Measurements from ENCODE around the gene SBF1. TPM values are rescaled to one million over a fixed set of nuclear protein-coding genes. Genes with fewer than 3 reads are reported as not detected.
A peak's percentile ranks its signal among the peaks of the same experiment; 100 is the strongest.

Gene SBF1
- polyA plus RNA-seq, 1 of the 3 experiments (the other 2 are of a cell fraction) = 29.1 TPM

GRCh38 chr22:50456466-50457234, 18.2 kb downstream of the SBF1 start:
- no peak overlapping the region for H3K4me2 ChIP-seq
- no peak overlapping the region for H3K9ac ChIP-seq
- no peaks in the 10 kb centered on the region for H3K9me3 ChIP-seq
- H3K27ac ChIP-seq (ENCODE audit: low read depth in 2 of 2, low read length in 1 of 2) = no peak overlapping the region
- H3K79me2 ChIP-seq (ENCODE audit: insufficient read depth) = no peaks in the 10 kb centered on the region; the same call in 1 of the 2 replicates
- no peaks in the 10 kb centered on the region for H3K9me2 ChIP-seq
- H2AFZ ChIP-seq (ENCODE audit: low read depth) = no peak overlapping the region
- DNase-seq = peak; percentile 69
- TF ChIP-seq RFX5 (IDR thresholded peaks at IDR 0.05; ENCODE audit: low read length) (no peak), RAD21 (IDR thresholded peaks at IDR 0.05; ENCODE audit: low read length) (peak; percentile 13; the same call in 1 of the 2 replicates), SMC3 (IDR thresholded peaks at IDR 0.05; ENCODE audit: low read depth, low read length) (0 out of 2 replicates have a peak, but pooled peaks have one; percentile 18), TEAD4 (IDR thresholded peaks at IDR 0.05; ENCODE audit: borderline replicate concordance, insufficient read depth) (no peak), MEF2A (IDR thresholded peaks at IDR 0.05; ENCODE audit: borderline replicate concordance, low read depth) (no peak), FOXJ3 (CRISPR knock-in tag; IDR thresholded peaks at IDR 0.05) (no peak)
- TF ChIP-seq, protein P1, sequence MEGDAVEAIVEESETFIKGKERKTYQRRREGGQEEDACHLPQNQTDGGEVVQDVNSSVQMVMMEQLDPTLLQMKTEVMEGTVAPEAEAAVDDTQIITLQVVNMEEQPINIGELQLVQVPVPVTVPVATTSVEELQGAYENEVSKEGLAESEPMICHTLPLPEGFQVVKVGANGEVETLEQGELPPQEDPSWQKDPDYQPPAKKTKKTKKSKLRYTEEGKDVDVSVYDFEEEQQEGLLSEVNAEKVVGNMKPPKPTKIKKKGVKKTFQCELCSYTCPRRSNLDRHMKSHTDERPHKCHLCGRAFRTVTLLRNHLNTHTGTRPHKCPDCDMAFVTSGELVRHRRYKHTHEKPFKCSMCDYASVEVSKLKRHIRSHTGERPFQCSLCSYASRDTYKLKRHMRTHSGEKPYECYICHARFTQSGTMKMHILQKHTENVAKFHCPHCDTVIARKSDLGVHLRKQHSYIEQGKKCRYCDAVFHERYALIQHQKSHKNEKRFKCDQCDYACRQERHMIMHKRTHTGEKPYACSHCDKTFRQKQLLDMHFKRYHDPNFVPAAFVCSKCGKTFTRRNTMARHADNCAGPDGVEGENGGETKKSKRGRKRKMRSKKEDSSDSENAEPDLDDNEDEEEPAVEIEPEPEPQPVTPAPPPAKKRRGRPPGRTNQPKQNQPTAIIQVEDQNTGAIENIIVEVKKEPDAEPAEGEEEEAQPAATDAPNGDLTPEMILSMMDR (IDR thresholded peaks at IDR 0.05) = peak; percentile 44
- H3K4me3 ChIP-seq (ENCODE audit: low read depth in 2 of 2, low read length in 1 of 2) = no peak overlapping the region
- POLR2A ChIA-PET = no interaction called here
- no peaks in the 10 kb centered on the region for H3K27me3 ChIP-seq (ENCODE audit: insufficient read depth)
- peaks cover 10 to 53% of the 10 kb centered on the region in 2 experiments for H3K36me3 ChIP-seq (replicated peaks in 1 of 2; ENCODE audit: control insufficient read depth in 1 of 2, insufficient read depth in 2 of 2, low read length in 1 of 2)
- no peaks in the 10 kb centered on the region for H4K20me1 ChIP-seq (ENCODE audit: insufficient read depth)
- 85% methylated on average over 18 of the region's 34 CpGs for WGBS (ENCODE audit: low lambda C conversion rate)
- peaks cover 5% of the 10 kb centered on the region for H3F3A ChIP-seq (replicated peaks; ENCODE audit: insufficient read depth)
- CTCF ChIA-PET = interaction anchor here (0.8 to 2.6 kb wide), 6 partner anchors 11 to 163 kb away, joined by 3 to 8 read pairs (median 5); no protein-coding TSS in a partner anchor
- no peaks in the 10 kb centered on the region for H3K4me1 ChIP-seq (ENCODE audit: control insufficient read depth in 1 of 2, insufficient read depth in 2 of 2, low read depth in 1 of 2, low read length in 1 of 2)

GRCh38 chr22:50456026-50456425, 18.8 kb downstream of the SBF1 start:
- H2AFZ ChIP-seq (ENCODE audit: low read depth) = no peak overlapping the region
- H3K79me2 ChIP-seq (ENCODE audit: insufficient read depth) = no peaks in the 10 kb centered on the region; the same call in 1 of the 2 replicates
- no peak for TF ChIP-seq YY1 (IDR thresholded peaks at IDR 0.05; ENCODE audit: low read depth)
- TF ChIP-seq, protein P2, sequence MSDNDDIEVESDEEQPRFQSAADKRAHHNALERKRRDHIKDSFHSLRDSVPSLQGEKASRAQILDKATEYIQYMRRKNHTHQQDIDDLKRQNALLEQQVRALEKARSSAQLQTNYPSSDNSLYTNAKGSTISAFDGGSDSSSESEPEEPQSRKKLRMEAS (IDR thresholded peaks at IDR 0.05; ENCODE audit: low read depth) = no peak
- TF ChIP-seq FOXM1 (IDR thresholded peaks at IDR 0.05; ENCODE audit: low read depth) = no peak
- TF ChIP-seq USF1 (IDR thresholded peaks at IDR 0.05; ENCODE audit: borderline replicate concordance, low read depth) = no peak
- no peak for TF ChIP-seq POLR2AphosphoS5 (IDR thresholded peaks at IDR 0.05; ENCODE audit: low read depth, low read length)
- no peak for TF ChIP-seq ELF1 (IDR thresholded peaks at IDR 0.05)
- no peak for TF ChIP-seq TCF12 (IDR thresholded peaks at IDR 0.05)
- TF ChIP-seq IRF3 (IDR thresholded peaks at IDR 0.05; ENCODE audit: low read depth, low read length) = no peak
- TF ChIP-seq SMC3 (IDR thresholded peaks at IDR 0.05; ENCODE audit: low read depth, low read length) = no peak
- no peak for TF ChIP-seq GATA2 (CRISPR knock-in tag; IDR thresholded peaks at IDR 0.05)
- TF ChIP-seq SIN3A (IDR thresholded peaks at IDR 0.05; ENCODE audit: borderline replicate concordance, low read depth, low read length) = no peak
- TF ChIP-seq FOXJ3 (CRISPR knock-in tag; IDR thresholded peaks at IDR 0.05) = no peak
- WGBS (ENCODE audit: low lambda C conversion rate) = 85% methylated on average over 5 of the region's 11 CpGs
- H3F3A ChIP-seq (replicated peaks; ENCODE audit: insufficient read depth) = peaks cover 9% of the 10 kb centered on the region
- ChIA-PET CTCF (interaction anchor here (1.1 to 2.6 kb wide), 5 partner anchors 11 to 164 kb away, joined by 3 to 8 read pairs (median 7); no protein-coding TSS in a partner anchor), POLR2A (no interaction called here)
- H4K20me1 ChIP-seq (ENCODE audit: insufficient read depth) = no peaks in the 10 kb centered on the region
- H3K9me3 ChIP-seq = no peaks in the 10 kb centered on the region
- no peak overlapping the region for H3K9ac ChIP-seq
- no peaks in the 10 kb centered on the region for H3K9me2 ChIP-seq
- H3K4me2 ChIP-seq = no peak overlapping the region
- DNase-seq = no peak
- H3K27me3 ChIP-seq (ENCODE audit: insufficient read depth) = no peaks in the 10 kb centered on the region
- H3K36me3 ChIP-seq (replicated peaks in 1 of 2; ENCODE audit: control insufficient read depth in 1 of 2, insufficient read depth in 2 of 2, low read length in 1 of 2) = peaks cover 17 to 50% of the 10 kb centered on the region in 2 experiments
- H3K4me3 ChIP-seq (ENCODE audit: low read depth in 2 of 2, low read length in 1 of 2) = no peak overlapping the region
- H3K4me1 ChIP-seq (ENCODE audit: control insufficient read depth in 1 of 2, insufficient read depth in 2 of 2, low read depth in 1 of 2, low read length in 1 of 2) = no peaks in the 10 kb centered on the region
- H3K27ac ChIP-seq (ENCODE audit: low read depth in 2 of 2, low read length in 1 of 2) = no peak overlapping the region

Measured in SK-N-SH (cell line).